ENCODE measurements around the gene ADGRV1. TPM values are rescaled to one million over a fixed set of nuclear protein-coding genes. Genes with fewer than 3 reads are reported as not detected.

The ADGRV1 gene
- total RNA-seq, 5 donors from 2014 or later (not counting 1 experiment from before 2014, with no cell fraction given) = 0.68 to 1.6 (median 1.2) TPM; not detected in 1

GRCh38 chr5:90534922-90535321 is 23.7 kb upstream of the ADGRV1 start:
- H3K27ac ChIP-seq (ENCODE audit: low read length) = no peak overlapping the region
- POLR2A ChIA-PET = no interaction called here
- Mint-ChIP-seq H3K4me1 (peaks cover 0 to 3% (median 0%) of the 10 kb centered on the region in 3 donors), H3K4me3 (no peak overlapping the region), H3K36me3 (no peaks in the 10 kb centered on the region), H3K27ac (no peak overlapping the region), H3K27me3 (peaks cover 34 to 37% of the 10 kb centered on the region in 2 donors), H3K9me3 (no peaks in the 10 kb centered on the region)
- peaks cover 0 to 3% of the 10 kb centered on the region in 2 experiments for H3K4me1 ChIP-seq (ENCODE audit: control insufficient read depth in 1 of 2, extremely low read depth in 1 of 2, insufficient read depth in 2 of 2, low read length in 2 of 2)
- no peaks in the 10 kb centered on the region for H3K9me3 ChIP-seq
- DNase-seq (no peak), ATAC-seq (replicated peaks in 1 of 4) (no peak)
- CTCF ChIA-PET = no interaction called here
- H3K36me3 ChIP-seq (ENCODE audit: control insufficient read depth in 2 of 2, extremely low read depth in 1 of 2, insufficient read depth in 1 of 2, low read length in 1 of 2) = no peaks in the 10 kb centered on the region
- H3K27me3 ChIP-seq (replicated peaks in 1 of 2; ENCODE audit: control insufficient read depth in 2 of 2, extremely low read depth in 1 of 2, insufficient read depth in 2 of 2, low read length in 1 of 2) = peaks cover 0 to 19% of the 10 kb centered on the region in 2 experiments
- H3K4me3 ChIP-seq (ENCODE audit: control insufficient read depth in 1 of 2, extremely low read depth in 1 of 2, low read length in 1 of 2) = no peak overlapping the region
- no CpG with 5 or more reads among the region's 3 CpGs for WGBS (ENCODE audit: insufficient coverage)

DNA sequence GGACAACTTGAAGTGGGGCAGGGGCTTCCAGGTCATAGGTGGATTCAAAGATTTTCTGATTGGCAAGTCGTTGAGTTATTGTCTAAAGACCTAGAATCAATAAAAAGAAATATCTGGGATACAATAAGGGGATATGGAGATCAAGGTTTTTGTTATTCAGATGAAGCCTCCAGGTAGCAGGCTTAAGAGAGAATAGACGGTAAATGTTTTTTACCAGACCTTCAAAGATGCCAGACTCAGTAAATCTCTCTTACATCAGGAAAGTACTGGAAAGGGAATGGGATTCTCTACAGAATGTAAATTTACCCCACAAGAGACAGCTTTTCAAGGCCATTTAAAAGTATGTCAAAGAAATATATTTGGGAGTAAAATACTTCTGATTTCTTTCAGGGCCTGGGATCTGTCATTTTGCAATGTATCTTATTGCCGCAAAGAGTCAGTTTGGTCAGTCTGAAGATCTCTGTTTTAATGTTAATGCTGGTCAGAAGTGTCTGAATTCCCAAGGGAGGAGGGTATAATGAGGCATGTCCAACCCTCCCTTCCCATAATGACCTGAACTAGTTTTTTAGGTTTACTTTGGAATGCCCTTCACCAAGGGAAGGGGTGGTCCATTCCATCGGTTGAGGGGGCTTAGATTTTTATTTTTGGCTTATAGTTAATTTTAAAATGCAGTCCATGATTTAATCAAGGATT is 15.6 kb upstream of the ADGRV1 start:
- Mint-ChIP-seq H3K9me3 (no peaks in the 10 kb centered on the region), H3K27ac (no peak overlapping the region), H3K4me1 (no peaks in the 10 kb centered on the region), H3K4me3 (no peak overlapping the region), H3K36me3 (no peaks in the 10 kb centered on the region), H3K27me3 (peaks cover 26 to 35% of the 10 kb centered on the region in 2 donors)
- Histone ChIP-seq H3K36me3 (ENCODE audit: control insufficient read depth in 2 of 2, extremely low read depth in 1 of 2, insufficient read depth in 1 of 2, low read length in 1 of 2) (no peaks in the 10 kb centered on the region), H3K27me3 (replicated peaks in 1 of 2; ENCODE audit: control insufficient read depth in 2 of 2, extremely low read depth in 1 of 2, insufficient read depth in 2 of 2, low read length in 1 of 2) (no peaks in the 10 kb centered on the region), H3K27ac (ENCODE audit: low read length) (no peak overlapping the region), H3K9me3 (no peaks in the 10 kb centered on the region), H3K4me3 (ENCODE audit: control insufficient read depth in 1 of 2, extremely low read depth in 1 of 2, low read length in 1 of 2) (no peak overlapping the region), H3K4me1 (ENCODE audit: control insufficient read depth in 1 of 2, extremely low read depth in 1 of 2, insufficient read depth in 2 of 2, low read length in 2 of 2) (no peaks in the 10 kb centered on the region)
- ChIA-PET CTCF (no interaction called here), POLR2A (no interaction called here)
- DNase-seq (no peak), ATAC-seq (replicated peaks in 1 of 4) (no peak)
- WGBS (ENCODE audit: insufficient coverage) = no CpG with 5 or more reads among the region's 4 CpGs

DNA sequence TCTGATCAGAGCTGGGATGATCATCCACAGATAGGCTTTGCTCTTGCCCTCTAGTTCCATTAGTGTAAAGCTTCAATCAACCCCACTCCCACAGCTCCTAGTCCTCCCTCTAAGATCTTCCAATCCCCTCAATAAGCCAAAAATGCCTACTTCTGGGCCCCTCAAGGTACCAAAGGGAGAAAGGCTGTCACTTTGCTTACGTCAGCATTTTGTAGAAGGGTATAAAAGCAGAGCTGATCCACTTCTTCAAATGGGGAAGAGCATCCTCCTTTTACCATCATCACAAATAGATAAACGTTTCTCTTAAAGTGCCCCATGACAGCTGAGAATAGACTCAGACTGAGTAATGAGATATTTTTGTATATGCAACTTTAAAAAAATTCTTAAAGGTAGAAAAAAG is 13.1 kb upstream of the ADGRV1 start:
- no peak overlapping the region for H3K4me3 ChIP-seq (ENCODE audit: control insufficient read depth in 1 of 2, extremely low read depth in 1 of 2, low read length in 1 of 2)
- H3K27ac Mint-ChIP-seq = no peak overlapping the region
- ChIA-PET CTCF (no interaction called here), POLR2A (no interaction called here)
- H3K9me3 ChIP-seq = no peaks in the 10 kb centered on the region
- H3K36me3 ChIP-seq (ENCODE audit: control insufficient read depth in 2 of 2, extremely low read depth in 1 of 2, insufficient read depth in 1 of 2, low read length in 1 of 2) = no peaks in the 10 kb centered on the region
- no CpG with 5 or more reads among the region's 2 CpGs for WGBS (ENCODE audit: insufficient coverage)
- peaks cover 26% of the 10 kb centered on the region in 2 donors for H3K27me3 Mint-ChIP-seq
- H3K36me3 Mint-ChIP-seq = no peaks in the 10 kb centered on the region
- ATAC-seq (replicated peaks in 1 of 4) (no peak), DNase-seq (no peak)
- peaks cover 0 to 6% of the 10 kb centered on the region in 2 experiments for H3K27me3 ChIP-seq (replicated peaks in 1 of 2; ENCODE audit: control insufficient read depth in 2 of 2, extremely low read depth in 1 of 2, insufficient read depth in 2 of 2, low read length in 1 of 2)
- no peak overlapping the region for H3K27ac ChIP-seq (ENCODE audit: low read length)
- no peaks in the 10 kb centered on the region for H3K4me1 Mint-ChIP-seq
- H3K9me3 Mint-ChIP-seq = no peaks in the 10 kb centered on the region
- H3K4me1 ChIP-seq (ENCODE audit: control insufficient read depth in 1 of 2, extremely low read depth in 1 of 2, insufficient read depth in 2 of 2, low read length in 2 of 2) = no peaks in the 10 kb centered on the region
- H3K4me3 Mint-ChIP-seq = no peak overlapping the region

GRCh38 chr5:90546216-90546837 is 12.3 kb upstream of the ADGRV1 start:
- Histone ChIP-seq H3K9me3 (no peaks in the 10 kb centered on the region), H3K4me1 (ENCODE audit: control insufficient read depth in 1 of 2, extremely low read depth in 1 of 2, insufficient read depth in 2 of 2, low read length in 2 of 2) (no peaks in the 10 kb centered on the region), H3K27me3 (replicated peaks in 1 of 2; ENCODE audit: control insufficient read depth in 2 of 2, extremely low read depth in 1 of 2, insufficient read depth in 2 of 2, low read length in 1 of 2) (peaks cover 0 to 9% of the 10 kb centered on the region in 2 experiments), H3K4me3 (ENCODE audit: control insufficient read depth in 1 of 2, extremely low read depth in 1 of 2, low read length in 1 of 2) (no peak overlapping the region), H3K36me3 (ENCODE audit: control insufficient read depth in 2 of 2, extremely low read depth in 1 of 2, insufficient read depth in 1 of 2, low read length in 1 of 2) (no peaks in the 10 kb centered on the region), H3K27ac (ENCODE audit: low read length) (no peak overlapping the region)
- no peak overlapping the region for H3K27ac Mint-ChIP-seq
- no peaks in the 10 kb centered on the region for H3K9me3 Mint-ChIP-seq
- no peaks in the 10 kb centered on the region for H3K4me1 Mint-ChIP-seq
- H3K36me3 Mint-ChIP-seq = no peaks in the 10 kb centered on the region
- CTCF ChIA-PET = no interaction called here
- no CpG with 5 or more reads among the region's 4 CpGs for WGBS (ENCODE audit: insufficient coverage)
- DNase-seq (no peak), ATAC-seq (replicated peaks in 1 of 4) (no peak)
- peaks cover 26 to 27% of the 10 kb centered on the region in 2 donors for H3K27me3 Mint-ChIP-seq
- POLR2A ChIA-PET = no interaction called here
- no peak overlapping the region for H3K4me3 Mint-ChIP-seq

DNA sequence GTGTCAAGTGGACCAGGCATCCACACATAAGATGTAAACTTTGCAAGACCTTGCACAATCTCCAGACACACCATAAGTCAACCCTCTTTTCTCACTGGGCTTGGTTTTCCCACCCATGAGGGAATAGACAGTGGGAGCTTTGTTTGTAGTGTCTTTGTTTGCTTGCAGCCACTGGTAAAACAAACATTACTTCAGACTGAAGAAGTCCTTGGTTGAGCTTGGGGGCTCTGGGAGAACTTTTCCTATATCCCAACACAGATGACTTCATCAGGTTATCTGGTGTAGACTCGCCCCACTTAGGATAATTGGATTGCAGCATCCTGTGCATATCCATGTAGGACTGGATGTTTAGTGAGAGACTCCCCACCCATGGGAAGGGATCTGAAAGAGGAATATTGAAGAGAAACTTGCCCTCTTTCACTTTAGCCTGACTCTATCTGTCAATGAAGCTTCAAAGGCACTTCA is 11.5 kb upstream of the ADGRV1 start:
- Mint-ChIP-seq H3K27ac (no peak overlapping the region), H3K36me3 (no peaks in the 10 kb centered on the region), H3K4me1 (no peaks in the 10 kb centered on the region), H3K27me3 (peaks cover 30 to 32% of the 10 kb centered on the region in 2 donors), H3K9me3 (no peaks in the 10 kb centered on the region), H3K4me3 (no peak overlapping the region)
- Histone ChIP-seq H3K27ac (ENCODE audit: low read length) (no peak overlapping the region), H3K4me1 (ENCODE audit: control insufficient read depth in 1 of 2, extremely low read depth in 1 of 2, insufficient read depth in 2 of 2, low read length in 2 of 2) (no peaks in the 10 kb centered on the region), H3K27me3 (replicated peaks in 1 of 2; ENCODE audit: control insufficient read depth in 2 of 2, extremely low read depth in 1 of 2, insufficient read depth in 2 of 2, low read length in 1 of 2) (peaks cover 0 to 12% of the 10 kb centered on the region in 2 experiments), H3K4me3 (ENCODE audit: control insufficient read depth in 1 of 2, extremely low read depth in 1 of 2, low read length in 1 of 2) (no peak overlapping the region), H3K36me3 (ENCODE audit: control insufficient read depth in 2 of 2, extremely low read depth in 1 of 2, insufficient read depth in 1 of 2, low read length in 1 of 2) (no peaks in the 10 kb centered on the region), H3K9me3 (no peaks in the 10 kb centered on the region)
- ChIA-PET CTCF (no interaction called here), POLR2A (no interaction called here)
- no CpG with 5 or more reads among the region's 1 CpG for WGBS (ENCODE audit: insufficient coverage)
- ATAC-seq (replicated peaks in 1 of 4) = no peak
- DNase-seq = no peak

DNA sequence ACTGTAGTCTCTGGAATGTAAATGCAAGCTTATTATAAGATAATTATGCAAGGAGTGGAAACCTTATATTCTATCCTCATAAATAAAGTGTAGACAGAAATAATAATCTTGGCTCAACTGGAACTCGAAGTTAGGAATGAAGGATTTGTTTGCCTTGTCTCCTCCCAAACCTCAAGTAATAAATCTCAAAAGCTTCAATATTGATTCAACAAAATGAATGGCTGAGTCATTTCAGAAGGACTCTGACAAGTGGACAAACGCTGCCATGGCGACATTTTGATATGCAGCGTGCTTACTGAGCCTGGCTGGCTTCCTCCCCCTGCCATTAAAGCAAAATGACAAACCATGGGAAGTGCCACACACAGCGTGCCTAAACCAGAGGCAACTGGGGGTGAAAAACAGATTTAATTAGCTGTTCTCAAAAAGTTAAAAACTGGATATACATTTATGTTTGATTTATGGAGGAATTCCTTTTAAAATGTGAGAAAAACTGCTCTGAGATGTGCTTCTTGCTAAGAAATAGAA is 10.5 kb upstream of the ADGRV1 start:
- ChIA-PET POLR2A (no interaction called here), CTCF (no interaction called here)
- no peak overlapping the region for H3K4me3 Mint-ChIP-seq
- WGBS (ENCODE audit: insufficient coverage) = 62% methylated on average over 3 of the region's 5 CpGs
- Histone ChIP-seq H3K4me3 (ENCODE audit: control insufficient read depth in 1 of 2, extremely low read depth in 1 of 2, low read length in 1 of 2) (no peak overlapping the region), H3K27me3 (replicated peaks in 1 of 2; ENCODE audit: control insufficient read depth in 2 of 2, extremely low read depth in 1 of 2, insufficient read depth in 2 of 2, low read length in 1 of 2) (peaks cover 0 to 12% of the 10 kb centered on the region in 2 experiments), H3K36me3 (ENCODE audit: control insufficient read depth in 2 of 2, extremely low read depth in 1 of 2, insufficient read depth in 1 of 2, low read length in 1 of 2) (no peaks in the 10 kb centered on the region), H3K4me1 (ENCODE audit: control insufficient read depth in 1 of 2, extremely low read depth in 1 of 2, insufficient read depth in 2 of 2, low read length in 2 of 2) (no peaks in the 10 kb centered on the region), H3K9me3 (no peaks in the 10 kb centered on the region), H3K27ac (ENCODE audit: low read length) (no peak overlapping the region)
- H3K27ac Mint-ChIP-seq = no peak overlapping the region
- no peaks in the 10 kb centered on the region for H3K36me3 Mint-ChIP-seq
- no peaks in the 10 kb centered on the region for H3K9me3 Mint-ChIP-seq
- H3K27me3 Mint-ChIP-seq = peaks cover 31 to 37% of the 10 kb centered on the region in 2 donors
- no peak for ATAC-seq (replicated peaks in 1 of 4)
- no peaks in the 10 kb centered on the region for H3K4me1 Mint-ChIP-seq
- DNase-seq = no peak
